T-helper 2 cell treated with Interferon-gamma antibody and Interleukin-4, amounts not matched to agents 5 μg/mL and 100 μg/mL, for 36 hours (primary cell): ENCODE results near the gene FAM13C.
"Not testable (repeated sequence)": the region's sequence is repeated elsewhere in the genome, so short reads cannot be mapped to it uniquely, and the experiment has no call there.

Source experiments
- DNase-seq: peaks from one replicate; pipeline ENCODE4 v3.0.0; 2021; ENCODE audit warnings: low spot score
- H3K27ac Mint-ChIP-seq: one replicate; pipeline ENCODE4 v1.8.0; 2021; ENCODE audit warnings: mild to moderate bottlenecking, mixed read lengths
- H3K27me3 Mint-ChIP-seq: one replicate; pipeline ENCODE4 v1.8.0; 2021; ENCODE audit warnings: low read depth, mixed read lengths
- H3K36me3 Mint-ChIP-seq: one replicate; pipeline ENCODE4 v1.8.0; 2021; ENCODE audit warnings: low read depth, mixed read lengths
- H3K4me1 Mint-ChIP-seq: one replicate; pipeline ENCODE4 v1.8.0; 2021; ENCODE audit warnings: low read depth, mixed read lengths
- H3K4me3 Mint-ChIP-seq: one replicate; pipeline ENCODE4 v1.8.0; 2022; ENCODE audit warnings: mild to moderate bottlenecking, moderate library complexity, mixed read lengths
- H3K9me3 Mint-ChIP-seq: one replicate; pipeline ENCODE4 v1.8.0; 2021; ENCODE audit warnings: mixed read lengths

The FAM13C gene

GRCh38 chr10:59362144-59362958, at the start of gene FAM13C:
TSS of gene FAM13C (minus strand) at chr10:59362549. CDS start at chr10:59362460, 89 bp downstream.
- Mint-ChIP-seq H3K27ac (no peak within 1 kb of the TSS), H3K4me1 (peaks cover 3% of the 10 kb centered on the region), H3K27me3 (peaks cover 20% of the 10 kb centered on the region), H3K9me3 (no peaks in the 10 kb centered on the region), H3K4me3 (peak within 1 kb of the TSS; percentile 42), H3K36me3 (no peaks in the 10 kb centered on the region)
- DNase-seq, result no peak

GRCh38 chr10:59405235-59405634, 42.9 kb upstream of the FAM13C start:
- H3K27ac Mint-ChIP-seq, result no peak overlapping the region
- H3K36me3 Mint-ChIP-seq, result no peaks in the 10 kb centered on the region
- H3K4me1 Mint-ChIP-seq, result no peaks in the 10 kb centered on the region
- no peaks in the 10 kb centered on the region for H3K27me3 Mint-ChIP-seq
- no peak for DNase-seq
- no peak overlapping the region for H3K4me3 Mint-ChIP-seq
- H3K9me3 Mint-ChIP-seq, result peaks cover 7% of the 10 kb centered on the region

- H3K36me3 Mint-ChIP-seq, result no peaks in the 10 kb centered on the region
- peaks cover 12% of the 10 kb centered on the region for H3K9me3 Mint-ChIP-seq
- no peak for DNase-seq
- H3K4me1 Mint-ChIP-seq, result no peaks in the 10 kb centered on the region
- no peak overlapping the region for H3K4me3 Mint-ChIP-seq
- H3K27me3 Mint-ChIP-seq, result no peaks in the 10 kb centered on the region
- H3K27ac Mint-ChIP-seq, result no peak overlapping the region
Observed at GRCh38 chr10:59400214-59400613, 37.9 kb upstream of the FAM13C start.

GRCh38 chr10:59399329-59399728, 37.0 kb upstream of the FAM13C start:
- not testable (repeated sequence) for H3K4me1 Mint-ChIP-seq, H3K27me3 Mint-ChIP-seq, H3K4me3 Mint-ChIP-seq, H3K27ac Mint-ChIP-seq, DNase-seq, H3K36me3 Mint-ChIP-seq
- H3K9me3 Mint-ChIP-seq, result peaks cover 12% of the 10 kb centered on the region

- H3K27ac Mint-ChIP-seq, result no peak overlapping the region
- H3K9me3 Mint-ChIP-seq, result peaks cover 12% of the 10 kb centered on the region
- H3K27me3 Mint-ChIP-seq, result no peaks in the 10 kb centered on the region
- DNase-seq, result no peak
- no peaks in the 10 kb centered on the region for H3K36me3 Mint-ChIP-seq
- no peak overlapping the region for H3K4me3 Mint-ChIP-seq
- no peaks in the 10 kb centered on the region for H3K4me1 Mint-ChIP-seq
Observed at GRCh38 chr10:59397961-59398360, 35.6 kb upstream of the FAM13C start.

GRCh38 chr10:59395984-59396383, 33.6 kb upstream of the FAM13C start:
- H3K27ac Mint-ChIP-seq, result no peak overlapping the region
- no peaks in the 10 kb centered on the region for H3K4me1 Mint-ChIP-seq
- no peaks in the 10 kb centered on the region for H3K27me3 Mint-ChIP-seq

GRCh38 chr10:59393349-59393748, 31.0 kb upstream of the FAM13C start:
- no peaks in the 10 kb centered on the region for H3K27me3 Mint-ChIP-seq
- H3K4me3 Mint-ChIP-seq, result no peak overlapping the region
- no peaks in the 10 kb centered on the region for H3K4me1 Mint-ChIP-seq
- no peaks in the 10 kb centered on the region for H3K9me3 Mint-ChIP-seq
- no peaks in the 10 kb centered on the region for H3K36me3 Mint-ChIP-seq
- DNase-seq, result no peak
- H3K27ac Mint-ChIP-seq, result no peak overlapping the region

More at GRCh38 chr10:59395984-59396383, 33.6 kb upstream of the FAM13C start:
- DNase-seq, result no peak
- peaks cover 12% of the 10 kb centered on the region for H3K9me3 Mint-ChIP-seq
- no peak overlapping the region for H3K4me3 Mint-ChIP-seq
- no peaks in the 10 kb centered on the region for H3K36me3 Mint-ChIP-seq

- no peaks in the 10 kb centered on the region for H3K36me3 Mint-ChIP-seq
- H3K4me3 Mint-ChIP-seq, result no peak overlapping the region
- no peak overlapping the region for H3K27ac Mint-ChIP-seq
- H3K27me3 Mint-ChIP-seq, result no peaks in the 10 kb centered on the region
- H3K4me1 Mint-ChIP-seq, result no peaks in the 10 kb centered on the region
- H3K9me3 Mint-ChIP-seq, result no peaks in the 10 kb centered on the region
- no peak for DNase-seq
Observed at GRCh38 chr10:59391060-59391459, 28.7 kb upstream of the FAM13C start.

- H3K27ac Mint-ChIP-seq, result no peak overlapping the region
- no peak overlapping the region for H3K4me3 Mint-ChIP-seq
- no peaks in the 10 kb centered on the region for H3K27me3 Mint-ChIP-seq
- H3K9me3 Mint-ChIP-seq, result no peaks in the 10 kb centered on the region
- H3K36me3 Mint-ChIP-seq, result no peaks in the 10 kb centered on the region
- no peaks in the 10 kb centered on the region for H3K4me1 Mint-ChIP-seq
- no peak for DNase-seq
Observed at GRCh38 chr10:59388671-59388976, 26.3 kb upstream of the FAM13C start.

- DNase-seq, result no peak
- Mint-ChIP-seq H3K4me1 (no peaks in the 10 kb centered on the region), H3K4me3 (no peak overlapping the region), H3K27me3 (no peaks in the 10 kb centered on the region), H3K9me3 (no peaks in the 10 kb centered on the region), H3K36me3 (no peaks in the 10 kb centered on the region), H3K27ac (no peak overlapping the region)
Observed at GRCh38 chr10:59387951-59388670, 25.8 kb upstream of the FAM13C start.

- Mint-ChIP-seq H3K27ac (no peak overlapping the region), H3K9me3 (no peaks in the 10 kb centered on the region), H3K4me3 (no peak overlapping the region), H3K27me3 (no peaks in the 10 kb centered on the region), H3K36me3 (no peaks in the 10 kb centered on the region), H3K4me1 (no peaks in the 10 kb centered on the region)
- no peak for DNase-seq
Observed at GRCh38 chr10:59384761-59385160, 22.4 kb upstream of the FAM13C start.

- no peaks in the 10 kb centered on the region for H3K9me3 Mint-ChIP-seq
- no peaks in the 10 kb centered on the region for H3K27me3 Mint-ChIP-seq
- no peaks in the 10 kb centered on the region for H3K36me3 Mint-ChIP-seq
- no peak for DNase-seq
- H3K27ac Mint-ChIP-seq, result no peak overlapping the region
- no peaks in the 10 kb centered on the region for H3K4me1 Mint-ChIP-seq
- H3K4me3 Mint-ChIP-seq, result no peak overlapping the region
Observed at GRCh38 chr10:59383908-59384307, 21.6 kb upstream of the FAM13C start.

- Mint-ChIP-seq H3K4me1 (no peaks in the 10 kb centered on the region), H3K36me3 (no peaks in the 10 kb centered on the region), H3K4me3 (no peak overlapping the region), H3K27me3 (no peaks in the 10 kb centered on the region), H3K27ac (no peak overlapping the region), H3K9me3 (no peaks in the 10 kb centered on the region)
- DNase-seq, result no peak
Observed at GRCh38 chr10:59383436-59383835, 21.1 kb upstream of the FAM13C start.

GRCh38 chr10:59382831-59383295, 20.5 kb upstream of the FAM13C start:
- H3K27ac Mint-ChIP-seq, result no peak overlapping the region
- no peaks in the 10 kb centered on the region for H3K36me3 Mint-ChIP-seq
- H3K4me1 Mint-ChIP-seq, result no peaks in the 10 kb centered on the region
- H3K4me3 Mint-ChIP-seq, result no peak overlapping the region
- H3K27me3 Mint-ChIP-seq, result no peaks in the 10 kb centered on the region
- H3K9me3 Mint-ChIP-seq, result no peaks in the 10 kb centered on the region
- DNase-seq, result no peak
